AG09319 (cell line): ENCODE data around the gene CYP27B1.

Experiments used
- DNase-seq: peaks from one replicate; pipeline ENCODE4 v3.0.0-alpha.2; 2010; ENCODE audit warnings: low read depth; ENCODE audit errors: extremely low read depth
- CTCF ChIP-seq: IDR thresholded peaks from 2 replicates; pipeline ENCODE4 v1.5.1; 2011; ENCODE audit warnings: low read depth, mild to moderate bottlenecking, inconsistent platforms, low read length, moderate library complexity

CYP27B1 gene

GRCh38 chr12:57749061-57749460 lies 17.8 kb downstream of the CYP27B1 start:
- no peak for TF ChIP-seq CTCF
- no peak for DNase-seq

DNA sequence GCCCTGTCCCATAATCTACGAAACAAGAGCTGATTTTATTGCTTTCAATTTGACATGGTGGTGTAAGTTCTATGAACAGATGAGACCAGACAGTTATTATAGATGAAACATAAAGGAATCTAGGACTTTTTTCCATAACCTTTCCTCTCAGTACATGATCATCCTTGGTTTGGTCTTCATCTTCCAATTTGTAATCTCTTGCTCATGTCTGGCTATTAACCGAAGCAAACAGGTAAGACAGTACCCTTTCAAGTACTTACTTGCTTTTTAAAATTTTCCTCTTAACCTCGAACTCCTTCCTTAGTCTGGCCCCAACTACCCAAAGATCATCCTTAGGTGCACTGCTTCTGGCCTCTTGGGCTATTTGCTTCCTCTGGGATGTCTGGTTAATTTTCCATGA lies 20.9 kb downstream of the CYP27B1 start:
- TF ChIP-seq CTCF = no peak

DNA sequence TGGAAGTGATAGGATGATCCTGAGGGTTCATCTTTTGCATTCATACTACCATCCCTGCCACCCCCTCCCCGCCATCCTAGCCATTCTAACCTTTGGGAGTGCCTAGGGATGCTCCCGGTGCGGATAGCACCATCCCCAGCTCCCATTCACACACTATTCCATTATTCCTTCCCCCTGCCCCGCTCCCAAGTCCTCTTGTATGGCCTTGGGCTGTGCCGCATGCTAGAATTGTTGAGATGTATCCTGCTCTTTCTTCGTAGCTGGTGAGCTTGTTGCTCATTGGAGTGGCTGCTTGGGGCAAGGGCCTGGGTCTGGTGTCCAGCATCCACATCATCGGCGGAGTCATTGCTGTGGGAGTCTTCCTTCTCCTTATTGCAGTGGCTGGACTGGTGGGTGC lies 21.4 kb downstream of the CYP27B1 start:
- no peak for TF ChIP-seq CTCF
- DNase-seq = no peak

More for the DNA sequence above, 20.9 kb downstream of the CYP27B1 start:
- no peak for DNase-seq

- no peak for TF ChIP-seq CTCF
Measured at GRCh38 chr12:57744777-57745484, 21.9 kb downstream of the CYP27B1 start, which contains the start of gene TSPAN31. Gene TSPAN31, plus strand, starts transcription at chr12:57745039. Its CDS starts 116 bp downstream, at chr12:57745155.

DNA sequence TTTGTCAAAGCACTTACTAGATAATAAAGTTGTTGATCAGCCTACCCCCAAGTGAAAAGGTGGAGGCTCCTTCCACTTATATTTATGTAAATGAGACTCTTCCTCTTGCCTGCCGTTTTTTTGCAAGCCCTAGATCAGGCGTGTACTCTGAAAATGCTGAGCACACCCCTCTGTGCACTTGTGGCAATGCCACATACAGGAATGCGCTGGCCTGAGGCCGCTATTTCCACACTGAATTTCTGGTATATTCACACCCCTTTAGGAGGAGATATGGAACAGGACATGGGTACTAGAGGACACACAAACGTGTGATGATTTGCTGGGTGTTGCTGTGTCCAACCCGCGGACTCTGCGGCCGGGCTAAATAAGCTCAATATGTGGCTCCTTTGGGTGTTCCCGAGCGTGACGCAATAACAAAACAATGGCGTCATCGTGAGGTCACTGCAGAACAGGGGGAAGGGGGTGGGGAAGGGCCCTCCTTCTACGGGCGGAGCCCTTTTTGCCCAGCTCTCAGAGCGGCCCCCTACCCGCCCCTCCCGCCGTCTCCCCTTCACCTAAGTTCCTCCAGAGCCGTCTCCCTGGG lies 22.6 kb downstream of the CYP27B1 start:
- no peak for TF ChIP-seq CTCF
- peak; percentile 69 for DNase-seq

More at GRCh38 chr12:57744777-57745484, 21.9 kb downstream of the CYP27B1 start, which contains the start of gene TSPAN31:
- DNase-seq = peak; percentile 95

DNA sequence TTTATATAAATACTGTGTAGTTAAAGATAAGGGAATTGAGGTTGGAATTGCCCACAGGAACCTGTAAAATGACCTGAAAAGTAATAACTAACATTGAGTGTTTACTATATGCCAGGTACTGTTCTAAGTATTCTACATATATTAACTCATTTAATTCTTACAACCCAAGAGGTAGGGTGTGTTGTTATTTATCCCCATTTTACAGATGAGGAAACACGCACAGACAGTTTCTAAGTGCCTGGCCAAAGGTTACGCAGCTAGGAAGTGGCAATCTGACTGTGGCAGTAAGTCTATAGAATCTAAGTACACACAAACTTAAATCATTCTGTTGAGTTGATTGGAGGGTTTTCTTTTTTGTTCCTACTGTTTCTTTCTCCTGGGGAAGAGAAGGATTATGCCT lies 23.1 kb downstream of the CYP27B1 start:
- TF ChIP-seq CTCF = no peak
- DNase-seq = no peak

DNA sequence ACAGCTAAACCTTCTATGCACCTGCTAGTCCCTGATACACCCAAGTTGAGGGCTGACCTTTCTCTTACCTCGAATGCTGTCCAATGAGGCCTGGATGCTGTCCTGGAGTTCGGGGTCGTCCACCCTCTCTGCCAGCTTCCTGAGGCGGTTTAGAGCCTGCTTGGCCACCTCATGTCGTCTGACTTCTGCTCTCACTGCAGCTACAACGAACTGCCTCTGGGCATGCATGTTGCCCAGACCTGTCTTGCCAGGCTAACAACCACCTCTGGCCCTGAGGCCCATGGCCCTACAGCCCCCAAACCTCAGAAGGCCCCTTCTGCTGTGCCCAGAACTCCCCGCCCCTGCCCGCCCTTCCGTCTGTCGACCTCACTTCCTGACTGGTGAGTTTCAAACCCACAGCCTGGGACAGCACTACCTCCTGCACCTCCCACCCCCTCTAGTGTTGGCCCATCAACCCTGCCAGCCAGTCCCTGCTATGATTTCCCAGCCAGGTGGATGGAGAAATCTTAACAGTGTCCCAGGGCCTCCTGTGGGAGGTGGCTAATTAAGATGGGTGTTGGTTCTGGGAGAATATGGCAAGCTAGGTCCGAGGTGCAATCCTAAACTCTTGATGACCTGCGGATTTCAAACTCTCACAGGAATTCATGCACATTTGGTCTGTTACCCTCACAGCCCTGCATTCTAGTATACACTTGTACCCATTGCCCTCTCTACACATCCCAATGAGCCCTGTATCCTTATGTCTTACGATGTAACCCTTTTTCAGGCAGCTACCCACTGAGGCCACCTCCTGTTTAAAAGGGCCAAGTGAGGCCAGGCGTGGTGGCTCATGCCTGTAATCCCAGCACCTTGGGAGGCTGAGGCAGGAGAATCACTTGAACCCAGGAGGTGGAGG lies 24.8 kb downstream of the CYP27B1 start:
- no peak for TF ChIP-seq CTCF
- no peak for DNase-seq
